HAP-1 (cell line): ENCODE results near the gene ALS2CL.

Source experiments
- DNase-seq, 2 experiments: peaks; one replicate each; pipeline ENCODE4 v3.0.0-alpha.2; 2016 to 2020; ENCODE audit warnings: low spot score in 2 of 2
- H3K27me3 ChIP-seq: fragments of 250-450 bp; sonication (Bioruptor Pico); 2 replicates; pipeline ENCODE4 v1.5.1; 2020; ENCODE audit warnings: low read depth, mild to moderate bottlenecking, moderate library complexity
- H3K36me3 ChIP-seq: fragments of 250-450 bp; sonication (Bioruptor Pico); replicated peaks from 2 replicates; pipeline ENCODE4 v1.5.1; 2020; ENCODE audit warnings: mild to moderate bottlenecking
- H3K4me1 ChIP-seq: fragments of 250-450 bp; sonication (Bioruptor Pico); 2 replicates; pipeline ENCODE4 v1.5.1; 2020; ENCODE audit warnings: mild to moderate bottlenecking
- H3K4me3 ChIP-seq: fragments of 250-450 bp; sonication (Bioruptor Pico); 2 replicates; pipeline ENCODE4 v1.5.1; 2020; ENCODE audit warnings: mild to moderate bottlenecking, moderate library complexity
- H3K9me3 ChIP-seq: fragments of 250-450 bp; sonication (Bioruptor Pico); 2 replicates; pipeline ENCODE4 v1.5.1; 2020; ENCODE audit warnings: mild to moderate bottlenecking, moderate library complexity
- in situ Hi-C: fragments of 300-500 bp; cut with MboI; formaldehyde crosslinking; loops from 3 replicates; pipeline ENCODE4 v1.14.3; 2020; ENCODE audit warnings: low sequenced_read_pairs, inconsistent platforms, mixed read lengths

The ALS2CL gene

DNA sequence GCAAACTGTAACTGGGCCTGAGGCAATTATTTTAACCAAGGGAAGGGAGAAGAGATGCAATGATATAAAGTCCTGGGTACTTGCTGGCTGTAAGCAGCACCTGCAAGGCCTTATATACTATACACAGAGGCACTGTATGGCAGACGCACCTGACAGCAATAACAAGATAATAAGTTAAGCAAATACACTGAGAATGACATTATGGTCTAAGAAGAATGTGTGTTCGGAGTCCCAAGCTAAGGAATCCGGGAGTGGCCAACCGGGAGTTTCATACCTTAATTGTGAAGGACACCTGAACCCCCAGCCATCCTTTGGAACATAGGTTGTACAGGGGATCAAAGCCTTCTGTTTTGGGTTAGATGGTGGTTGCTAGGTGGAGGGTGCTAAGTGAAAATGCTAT, 67.4 kb downstream of the ALS2CL start:
- H3K36me3 ChIP-seq = no peaks in the 10 kb centered on the region
- no peak for DNase-seq
- H3K27me3 ChIP-seq = no peaks in the 10 kb centered on the region
- no peaks in the 10 kb centered on the region for H3K9me3 ChIP-seq
- in situ Hi-C loops = no loop called here
- no peak overlapping the region for H3K4me3 ChIP-seq
- peaks cover 19% of the 10 kb centered on the region for H3K4me1 ChIP-seq

- no peaks in the 10 kb centered on the region for H3K36me3 ChIP-seq
- no peak for DNase-seq
- in situ Hi-C loops = no loop called here
- no peaks in the 10 kb centered on the region for H3K9me3 ChIP-seq
- H3K4me1 ChIP-seq = peaks cover 16% of the 10 kb centered on the region
- no peak overlapping the region for H3K4me3 ChIP-seq
- H3K27me3 ChIP-seq = no peaks in the 10 kb centered on the region
These were observed 68.4 kb downstream of the ALS2CL start for GRCh38 chr3:46624975-46625490.

- in situ Hi-C loops = no loop called here
- Histone ChIP-seq H3K36me3 (no peaks in the 10 kb centered on the region), H3K9me3 (no peaks in the 10 kb centered on the region), H3K27me3 (no peaks in the 10 kb centered on the region), H3K4me3 (no peak overlapping the region), H3K4me1 (peaks cover 13% of the 10 kb centered on the region)
- DNase-seq = no peak
These were observed 68.9 kb downstream of the ALS2CL start for GRCh38 chr3:46624533-46624932.

- in situ Hi-C loops = no loop called here
These were observed 73.4 kb downstream of the ALS2CL start for GRCh38 chr3:46619845-46620778.

More at GRCh38 chr3:46619845-46620778, 73.4 kb downstream of the ALS2CL start:
- no peaks in the 10 kb centered on the region for H3K36me3 ChIP-seq
- no peaks in the 10 kb centered on the region for H3K9me3 ChIP-seq
- no peaks in the 10 kb centered on the region for H3K27me3 ChIP-seq
- no peak overlapping the region for H3K4me3 ChIP-seq
- no peak for DNase-seq
- H3K4me1 ChIP-seq = no peaks in the 10 kb centered on the region; the same call in 1 of the 2 replicates
